ENCODE data around the gene DMBT1.

DNA sequence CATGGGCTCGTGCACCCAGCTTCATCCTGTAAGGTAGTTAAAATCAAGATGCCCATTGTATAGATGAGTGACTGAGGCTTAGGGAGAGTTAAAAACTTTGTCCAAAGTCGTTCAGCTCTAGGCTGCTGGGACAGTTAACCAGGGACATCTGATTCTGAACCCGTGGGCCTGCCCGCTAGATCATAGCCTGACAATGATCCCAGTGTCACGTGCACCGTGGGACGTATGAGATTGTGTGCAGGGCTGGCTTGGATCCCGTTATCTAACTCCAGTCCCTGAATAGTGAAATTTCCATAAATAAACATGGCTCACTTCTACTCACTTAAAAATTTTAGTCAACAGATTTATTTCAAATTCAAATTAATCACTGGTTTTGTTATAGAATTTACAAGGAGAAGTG is 114.2 kb downstream of the DMBT1 start:
- TF ChIP-seq, protein P1, sequence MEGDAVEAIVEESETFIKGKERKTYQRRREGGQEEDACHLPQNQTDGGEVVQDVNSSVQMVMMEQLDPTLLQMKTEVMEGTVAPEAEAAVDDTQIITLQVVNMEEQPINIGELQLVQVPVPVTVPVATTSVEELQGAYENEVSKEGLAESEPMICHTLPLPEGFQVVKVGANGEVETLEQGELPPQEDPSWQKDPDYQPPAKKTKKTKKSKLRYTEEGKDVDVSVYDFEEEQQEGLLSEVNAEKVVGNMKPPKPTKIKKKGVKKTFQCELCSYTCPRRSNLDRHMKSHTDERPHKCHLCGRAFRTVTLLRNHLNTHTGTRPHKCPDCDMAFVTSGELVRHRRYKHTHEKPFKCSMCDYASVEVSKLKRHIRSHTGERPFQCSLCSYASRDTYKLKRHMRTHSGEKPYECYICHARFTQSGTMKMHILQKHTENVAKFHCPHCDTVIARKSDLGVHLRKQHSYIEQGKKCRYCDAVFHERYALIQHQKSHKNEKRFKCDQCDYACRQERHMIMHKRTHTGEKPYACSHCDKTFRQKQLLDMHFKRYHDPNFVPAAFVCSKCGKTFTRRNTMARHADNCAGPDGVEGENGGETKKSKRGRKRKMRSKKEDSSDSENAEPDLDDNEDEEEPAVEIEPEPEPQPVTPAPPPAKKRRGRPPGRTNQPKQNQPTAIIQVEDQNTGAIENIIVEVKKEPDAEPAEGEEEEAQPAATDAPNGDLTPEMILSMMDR (IDR thresholded peaks at IDR 0.05): no peak
- TF ChIP-seq, protein P2, sequence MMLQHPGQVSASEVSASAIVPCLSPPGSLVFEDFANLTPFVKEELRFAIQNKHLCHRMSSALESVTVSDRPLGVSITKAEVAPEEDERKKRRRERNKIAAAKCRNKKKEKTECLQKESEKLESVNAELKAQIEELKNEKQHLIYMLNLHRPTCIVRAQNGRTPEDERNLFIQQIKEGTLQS (CRISPR knock-in tag; conservative IDR thresholded peaks at IDR 0.05): no peak
- no peak for TF ChIP-seq SMAD4 (CRISPR knock-in tag; IDR thresholded peaks at IDR 0.05)
- no peak for TF ChIP-seq ZBTB21 (CRISPR knock-in tag; IDR thresholded peaks at IDR 0.05; ENCODE audit: borderline replicate concordance)
- TF ChIP-seq, protein P3, sequence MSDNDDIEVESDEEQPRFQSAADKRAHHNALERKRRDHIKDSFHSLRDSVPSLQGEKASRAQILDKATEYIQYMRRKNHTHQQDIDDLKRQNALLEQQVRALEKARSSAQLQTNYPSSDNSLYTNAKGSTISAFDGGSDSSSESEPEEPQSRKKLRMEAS (CRISPR knock-in tag; IDR thresholded peaks at IDR 0.05): no peak
- TF ChIP-seq, protein P4, sequence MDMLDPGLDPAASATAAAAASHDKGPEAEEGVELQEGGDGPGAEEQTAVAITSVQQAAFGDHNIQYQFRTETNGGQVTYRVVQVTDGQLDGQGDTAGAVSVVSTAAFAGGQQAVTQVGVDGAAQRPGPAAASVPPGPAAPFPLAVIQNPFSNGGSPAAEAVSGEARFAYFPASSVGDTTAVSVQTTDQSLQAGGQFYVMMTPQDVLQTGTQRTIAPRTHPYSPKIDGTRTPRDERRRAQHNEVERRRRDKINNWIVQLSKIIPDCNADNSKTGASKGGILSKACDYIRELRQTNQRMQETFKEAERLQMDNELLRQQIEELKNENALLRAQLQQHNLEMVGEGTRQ (CRISPR knock-in tag; IDR thresholded peaks at IDR 0.05): no peak
- no peak for TF ChIP-seq MYBL2 (CRISPR knock-in tag; IDR thresholded peaks at IDR 0.05)
- no peak for TF ChIP-seq KAT7 (CRISPR knock-in tag; IDR thresholded peaks at IDR 0.05; ENCODE audit: borderline replicate concordance)
- no peak for TF ChIP-seq GRHL2 (CRISPR knock-in tag; IDR thresholded peaks at IDR 0.05; ENCODE audit: insufficient replicate concordance, severe bottlenecking)
- TF ChIP-seq, protein P5, sequence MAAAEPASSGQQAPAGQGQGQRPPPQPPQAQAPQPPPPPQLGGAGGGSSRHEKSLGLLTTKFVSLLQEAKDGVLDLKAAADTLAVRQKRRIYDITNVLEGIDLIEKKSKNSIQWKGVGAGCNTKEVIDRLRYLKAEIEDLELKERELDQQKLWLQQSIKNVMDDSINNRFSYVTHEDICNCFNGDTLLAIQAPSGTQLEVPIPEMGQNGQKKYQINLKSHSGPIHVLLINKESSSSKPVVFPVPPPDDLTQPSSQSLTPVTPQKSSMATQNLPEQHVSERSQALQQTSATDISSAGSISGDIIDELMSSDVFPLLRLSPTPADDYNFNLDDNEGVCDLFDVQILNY (CRISPR knock-in tag; IDR thresholded peaks at IDR 0.05): no peak
- TF ChIP-seq, protein P6, sequence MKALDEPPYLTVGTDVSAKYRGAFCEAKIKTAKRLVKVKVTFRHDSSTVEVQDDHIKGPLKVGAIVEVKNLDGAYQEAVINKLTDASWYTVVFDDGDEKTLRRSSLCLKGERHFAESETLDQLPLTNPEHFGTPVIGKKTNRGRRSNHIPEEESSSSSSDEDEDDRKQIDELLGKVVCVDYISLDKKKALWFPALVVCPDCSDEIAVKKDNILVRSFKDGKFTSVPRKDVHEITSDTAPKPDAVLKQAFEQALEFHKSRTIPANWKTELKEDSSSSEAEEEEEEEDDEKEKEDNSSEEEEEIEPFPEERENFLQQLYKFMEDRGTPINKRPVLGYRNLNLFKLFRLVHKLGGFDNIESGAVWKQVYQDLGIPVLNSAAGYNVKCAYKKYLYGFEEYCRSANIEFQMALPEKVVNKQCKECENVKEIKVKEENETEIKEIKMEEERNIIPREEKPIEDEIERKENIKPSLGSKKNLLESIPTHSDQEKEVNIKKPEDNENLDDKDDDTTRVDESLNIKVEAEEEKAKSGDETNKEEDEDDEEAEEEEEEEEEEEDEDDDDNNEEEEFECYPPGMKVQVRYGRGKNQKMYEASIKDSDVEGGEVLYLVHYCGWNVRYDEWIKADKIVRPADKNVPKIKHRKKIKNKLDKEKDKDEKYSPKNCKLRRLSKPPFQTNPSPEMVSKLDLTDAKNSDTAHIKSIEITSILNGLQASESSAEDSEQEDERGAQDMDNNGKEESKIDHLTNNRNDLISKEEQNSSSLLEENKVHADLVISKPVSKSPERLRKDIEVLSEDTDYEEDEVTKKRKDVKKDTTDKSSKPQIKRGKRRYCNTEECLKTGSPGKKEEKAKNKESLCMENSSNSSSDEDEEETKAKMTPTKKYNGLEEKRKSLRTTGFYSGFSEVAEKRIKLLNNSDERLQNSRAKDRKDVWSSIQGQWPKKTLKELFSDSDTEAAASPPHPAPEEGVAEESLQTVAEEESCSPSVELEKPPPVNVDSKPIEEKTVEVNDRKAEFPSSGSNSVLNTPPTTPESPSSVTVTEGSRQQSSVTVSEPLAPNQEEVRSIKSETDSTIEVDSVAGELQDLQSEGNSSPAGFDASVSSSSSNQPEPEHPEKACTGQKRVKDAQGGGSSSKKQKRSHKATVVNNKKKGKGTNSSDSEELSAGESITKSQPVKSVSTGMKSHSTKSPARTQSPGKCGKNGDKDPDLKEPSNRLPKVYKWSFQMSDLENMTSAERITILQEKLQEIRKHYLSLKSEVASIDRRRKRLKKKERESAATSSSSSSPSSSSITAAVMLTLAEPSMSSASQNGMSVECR (CRISPR knock-in tag; IDR thresholded peaks at IDR 0.05; ENCODE audit: borderline replicate concordance): no peak
- no peak for TF ChIP-seq NR1H2 (CRISPR knock-in tag; IDR thresholded peaks at IDR 0.05)
- no peak for TF ChIP-seq ZNF232 (CRISPR knock-in tag; IDR thresholded peaks at IDR 0.05)
- TF ChIP-seq TP53 (CRISPR knock-in tag; IDR thresholded peaks at IDR 0.05): no peak
